Breast epithelium (tissue), 3 donors: ENCODE results near the gene MAML3.

Experiments
- CTCF ChIP-seq, 3 donors: fragments of 450-650 bp; IDR thresholded peaks; one replicate each; pipeline ENCODE4 v1.5.1; 2016 to 2017; ENCODE audit warnings: antibody characterized with exemption in 3 of 3, mild to moderate bottlenecking in 3 of 3, moderate library complexity in 3 of 3
- POLR2A ChIP-seq: fragments of 450-650 bp; IDR thresholded peaks from one replicate; pipeline ENCODE4 v1.6.1; 2016; ENCODE audit warnings: antibody characterized with exemption, mild to moderate bottlenecking, moderate library complexity
- POLR2AphosphoS5 ChIP-seq, 3 donors: sonication (generic); formaldehyde crosslinking; IDR thresholded peaks; one replicate each; pipeline ENCODE4 v1.6.1; 2017; ENCODE audit warnings: antibody characterized with exemption in 3 of 3

- TF ChIP-seq CTCF (IDR thresholded peaks at IDR 0.05) (no peak), POLR2A (no peak), POLR2AphosphoS5 (IDR thresholded peaks at IDR 0.05) (no peak)
Observed at GRCh38 chr4:139711461-139711860, 442.5 kb downstream of the MAML3 start.
